Ovary (tissue), 9 donors: Measurements from ENCODE around the gene KCND2. TPM values are rescaled to one million over a fixed set of nuclear protein-coding genes. Genes with fewer than 3 reads are reported as not detected.

ENCODE experiments used
- DNase-seq, 5 donors: peaks; one replicate each; pipeline ENCODE4 v3.0.0-alpha.2; 2019 to 2020
- H3K27ac ChIP-seq, 2 donors: fragments of 200-600 bp; one replicate each; pipeline versions ENCODE4 v1.5.1 to v1.8.0; 2019 to 2022
- H3K27me3 ChIP-seq: fragments of 200-600 bp; one replicate; pipeline ENCODE4 v1.8.0; 2022
- H3K36me3 ChIP-seq: fragments of 200-600 bp; sonication (generic); one replicate; pipeline ENCODE4 v1.5.1; 2019
- H3K4me1 ChIP-seq: one replicate; pipeline ENCODE4 v1.8.1; 2013; ENCODE audit warnings: mild to moderate bottlenecking, moderate library complexity; ENCODE audit not compliant: insufficient read depth
- H3K4me3 ChIP-seq: fragments of 200-600 bp; sonication (generic); one replicate; pipeline ENCODE4 v1.5.1; 2017
- H3K9me3 ChIP-seq, 2 donors: fragments of 200-600 bp in 1 of 2; sonication (generic) in 1 of 2; one replicate each; pipeline versions ENCODE4 v1.5.1 to v1.8.1; 2013 to 2019; ENCODE audit warnings: mild to moderate bottlenecking in 1 of 2, moderate library complexity in 1 of 2
- EP300 ChIP-seq: sonication (generic); formaldehyde crosslinking; IDR thresholded peaks from one replicate; pipeline ENCODE4 v1.6.1; 2017; ENCODE audit warnings: antibody characterized with exemption
- POLR2A ChIP-seq: fragments of 450-650 bp; IDR thresholded peaks from one replicate; pipeline ENCODE4 v1.6.1; 2017; ENCODE audit warnings: antibody characterized with exemption, mild to moderate bottlenecking, moderate library complexity
- WGBS, 3 donors: extraction: QIAGEN DNeasy Blood & Tissue Kit in 1 of 3; methylation state at CpG; one replicate each; pipeline versions ENCODE4 v1.1.5 to v1.1.7; 2013 to 2017; 5-methylcytosine and 5-hydroxymethylcytosine counted together
- intact Hi-C, 4 donors: fragments of 100-400 bp; cut with DNase I; formaldehyde crosslinking; loops; one replicate each; pipeline versions ENCODE4 v1.11.0 to v1.15.1; 2022 to 2023
- polyA plus RNA-seq, 2 donors: library from polyadenylated mRNA; stranded (reverse); fragments of 200-250 nt in 1 of 2; fragments of 350-450 nt in 1 of 2; fragmentation: Illumina TruSeq in 1 of 2; extraction: RNeasy Lipid Tissue Mini Kit (QIAGEN cat#74804) in 1 of 2; gene quantifications; one replicate each; pipeline ENCODE4 v1.2.3, GENCODE V29; 2013 to 2014
- total RNA-seq, 7 donors: library from RNA; depleted of rRNA in 2 of 7; stranded (reverse); fragments of >200 nt in 2 of 7; fragmentation: NEBNext Ultra II Directional in 3 of 7; extraction: Animal tissue kit (Norgen Biotek cat#: 25700) in 3 of 7; gene quantifications; one replicate each; pipeline versions ENCODE4 v1.1.0 to v1.2.4, GENCODE V29; 2016 to 2023
- TF ChIP-seq, protein P1 (sequence below), 3 donors: fragments of 450-650 bp in 2 of 3; fragments of 200-600 bp in 1 of 3; IDR thresholded peaks; one replicate each; pipeline versions ENCODE4 v1.5.1 to v1.8.0; 2016 to 2022; ENCODE audit warnings: antibody characterized with exemption in 3 of 3, mild to moderate bottlenecking in 1 of 3
- donor health status: DM: no; HTN: no; CAD: no; lungs with moderate emphysema.
- donor health status: DM: no; HTN: no; CAD: no.
- donor health status: Bipolar disorder and iron deficiency.
- donor health status: DM: yes; HTN: yes; CAD: no.
- donor health status: DM: no; HTN: no; CAD: no.
- donor health status: DM: yes; HTN: yes; CAD: no.

The KCND2 gene
- total and polyA plus RNA-seq, 9 donors: 3.2 to 14.5 (median 5.4) TPM

DNA sequence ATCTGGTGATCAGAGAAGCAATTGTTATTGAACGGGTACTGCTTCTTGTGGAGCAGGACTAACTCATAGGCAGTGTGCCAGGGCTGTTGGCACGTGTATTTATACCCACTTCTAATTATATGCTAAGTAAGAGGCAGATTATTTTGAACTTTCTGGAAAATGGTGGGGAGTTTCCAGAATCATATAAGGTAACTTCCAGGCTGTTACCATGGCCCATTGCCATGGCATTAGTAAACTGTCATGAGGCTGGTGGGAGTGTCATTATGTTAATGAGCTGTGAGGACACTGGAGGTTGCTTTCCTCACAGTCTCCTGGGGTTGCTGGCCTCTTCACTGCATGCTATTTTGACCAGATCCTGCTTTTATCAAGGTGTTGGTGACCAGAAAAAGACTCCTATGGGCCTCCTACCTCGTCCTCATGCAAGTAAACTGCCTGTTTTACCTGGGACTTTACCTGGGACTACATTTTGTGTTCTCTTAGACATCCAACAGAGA, 122.6 kb downstream of the KCND2 start:
- 88 to 91% (median 89%) methylated on average over 3 of the region's 3 CpGs for WGBS, 3 donors
- no peak for DNase-seq
- Histone ChIP-seq H3K36me3 (no peaks in the 10 kb centered on the region), H3K9me3 (no peaks in the 10 kb centered on the region), H3K27ac (no peak overlapping the region), H3K4me3 (no peak overlapping the region), H3K27me3 (no peaks in the 10 kb centered on the region), H3K4me1 (no peaks in the 10 kb centered on the region)
- intact Hi-C loops: no loop called here
- TF ChIP-seq POLR2A: no peak
- TF ChIP-seq, protein P1, sequence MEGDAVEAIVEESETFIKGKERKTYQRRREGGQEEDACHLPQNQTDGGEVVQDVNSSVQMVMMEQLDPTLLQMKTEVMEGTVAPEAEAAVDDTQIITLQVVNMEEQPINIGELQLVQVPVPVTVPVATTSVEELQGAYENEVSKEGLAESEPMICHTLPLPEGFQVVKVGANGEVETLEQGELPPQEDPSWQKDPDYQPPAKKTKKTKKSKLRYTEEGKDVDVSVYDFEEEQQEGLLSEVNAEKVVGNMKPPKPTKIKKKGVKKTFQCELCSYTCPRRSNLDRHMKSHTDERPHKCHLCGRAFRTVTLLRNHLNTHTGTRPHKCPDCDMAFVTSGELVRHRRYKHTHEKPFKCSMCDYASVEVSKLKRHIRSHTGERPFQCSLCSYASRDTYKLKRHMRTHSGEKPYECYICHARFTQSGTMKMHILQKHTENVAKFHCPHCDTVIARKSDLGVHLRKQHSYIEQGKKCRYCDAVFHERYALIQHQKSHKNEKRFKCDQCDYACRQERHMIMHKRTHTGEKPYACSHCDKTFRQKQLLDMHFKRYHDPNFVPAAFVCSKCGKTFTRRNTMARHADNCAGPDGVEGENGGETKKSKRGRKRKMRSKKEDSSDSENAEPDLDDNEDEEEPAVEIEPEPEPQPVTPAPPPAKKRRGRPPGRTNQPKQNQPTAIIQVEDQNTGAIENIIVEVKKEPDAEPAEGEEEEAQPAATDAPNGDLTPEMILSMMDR (IDR thresholded peaks at IDR 0.05): no peak
- no peak for TF ChIP-seq EP300

DNA sequence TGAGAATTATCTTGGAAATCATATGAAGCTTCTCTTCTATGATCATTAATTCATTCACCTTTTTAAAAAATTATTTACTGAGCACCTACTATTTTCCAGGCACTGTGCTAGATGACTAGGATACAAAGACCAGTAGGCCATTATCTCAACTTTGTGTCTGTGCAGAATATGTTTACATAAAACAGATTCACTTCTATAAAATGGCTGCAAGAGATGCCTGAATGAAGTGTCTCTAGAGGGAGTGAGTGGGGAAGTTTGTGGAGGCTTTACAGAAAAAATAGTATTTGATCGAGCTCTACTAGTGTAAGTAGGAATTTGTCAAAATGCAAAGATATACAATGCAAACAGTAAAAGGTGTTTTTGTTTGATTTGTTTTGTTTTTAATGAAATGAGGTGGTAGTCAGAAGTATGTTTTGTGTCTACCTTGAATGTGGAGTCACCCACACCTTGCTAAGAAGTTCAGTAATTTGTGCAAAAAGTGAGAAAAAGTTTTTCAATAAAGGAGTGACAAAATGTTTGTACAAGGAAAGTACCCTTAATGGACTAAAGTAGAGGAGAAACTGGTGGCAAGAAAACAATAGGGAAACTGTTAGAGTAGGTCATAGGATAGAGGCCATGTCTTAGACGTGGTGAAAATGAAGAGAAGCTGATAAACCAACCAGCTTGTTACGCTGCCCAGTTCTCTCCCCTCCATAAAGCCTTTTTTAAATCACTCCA, 125.5 kb downstream of the KCND2 start:
- H3K27ac ChIP-seq: no peak overlapping the region
- TF ChIP-seq EP300 (no peak), POLR2A (no peak)
- TF ChIP-seq, protein P1 (IDR thresholded peaks at IDR 0.05): no peak
- no peaks in the 10 kb centered on the region for H3K4me1 ChIP-seq
- no peaks in the 10 kb centered on the region for H3K36me3 ChIP-seq
- H3K9me3 ChIP-seq: no peaks in the 10 kb centered on the region
- DNase-seq: no peak
- intact Hi-C loops: no loop called here
- no peaks in the 10 kb centered on the region for H3K27me3 ChIP-seq
- H3K4me3 ChIP-seq: no peak overlapping the region
- 90 to 91% (median 91%) methylated on average over 3 of the region's 3 CpGs for WGBS, 3 donors

- 56 to 80% (median 72%) methylated on average over 2 of the region's 2 CpGs for WGBS, 3 donors
- no peak overlapping the region for H3K4me3 ChIP-seq
- TF ChIP-seq POLR2A (no peak), EP300 (no peak)
- TF ChIP-seq, protein P1 (IDR thresholded peaks at IDR 0.05): no peak
- intact Hi-C loops: no loop called here
- H3K4me1 ChIP-seq: no peaks in the 10 kb centered on the region
- no peaks in the 10 kb centered on the region for H3K36me3 ChIP-seq
- H3K27ac ChIP-seq: no peak overlapping the region
- no peaks in the 10 kb centered on the region for H3K27me3 ChIP-seq
- no peak for DNase-seq
- no peaks in the 10 kb centered on the region for H3K9me3 ChIP-seq
These were observed 128.0 kb downstream of the KCND2 start for GRCh38 chr7:120400806-120401455.

DNA sequence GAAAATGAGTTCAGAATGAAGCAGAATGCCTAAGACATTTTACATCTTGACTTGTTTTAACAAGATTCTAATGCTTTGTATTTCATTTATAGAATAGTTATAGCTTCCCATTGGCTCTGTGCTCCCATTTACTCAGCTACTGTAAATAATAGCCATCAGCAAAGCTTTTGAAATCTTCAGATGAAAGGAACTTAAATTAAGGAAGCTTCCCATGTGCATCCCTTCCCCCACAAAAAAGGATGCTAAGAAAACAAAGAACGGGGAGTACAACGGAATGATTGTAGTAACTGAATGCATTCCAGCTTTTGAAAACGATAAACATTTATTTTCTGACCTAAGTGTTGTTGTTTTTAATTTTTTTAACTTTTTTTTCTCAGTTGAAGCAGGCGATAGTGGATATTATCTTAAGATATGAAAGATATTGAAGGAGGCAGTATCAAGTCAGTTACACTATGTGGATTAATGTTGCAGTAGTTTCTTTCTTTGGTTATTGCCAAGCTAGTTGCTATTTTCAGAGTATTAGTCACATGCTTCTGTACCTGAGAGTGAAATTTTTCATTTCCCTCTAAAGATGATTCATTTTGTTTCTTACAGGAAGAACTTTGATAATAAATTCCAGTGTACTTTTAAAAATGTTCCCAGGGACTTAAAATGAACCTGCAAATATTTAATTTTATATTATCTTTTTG, 129.2 kb downstream of the KCND2 start:
- Histone ChIP-seq H3K4me1 (no peaks in the 10 kb centered on the region), H3K27ac (no peak overlapping the region), H3K27me3 (no peaks in the 10 kb centered on the region), H3K9me3 (no peaks in the 10 kb centered on the region), H3K4me3 (no peak overlapping the region), H3K36me3 (no peaks in the 10 kb centered on the region)
- TF ChIP-seq, protein P1 (IDR thresholded peaks at IDR 0.05): no peak
- TF ChIP-seq POLR2A (no peak), EP300 (no peak)
- 5 to 10% (median 7%) methylated on average over 4 of the region's 4 CpGs for WGBS, 3 donors
- DNase-seq: no peak
- intact Hi-C loops: no loop called here
